GM21717 (cell line): ENCODE results near the gene SEPSECS.

Source experiments
- ATAC-seq: cut with Tn5 transposase; IDR thresholded peaks from one replicate; pipeline ENCODE4 v1.9.1; 2021; ENCODE audit warnings: mild to moderate bottlenecking, moderate library complexity; ENCODE audit not compliant: unreplicated experiment

Gene SEPSECS

DNA sequence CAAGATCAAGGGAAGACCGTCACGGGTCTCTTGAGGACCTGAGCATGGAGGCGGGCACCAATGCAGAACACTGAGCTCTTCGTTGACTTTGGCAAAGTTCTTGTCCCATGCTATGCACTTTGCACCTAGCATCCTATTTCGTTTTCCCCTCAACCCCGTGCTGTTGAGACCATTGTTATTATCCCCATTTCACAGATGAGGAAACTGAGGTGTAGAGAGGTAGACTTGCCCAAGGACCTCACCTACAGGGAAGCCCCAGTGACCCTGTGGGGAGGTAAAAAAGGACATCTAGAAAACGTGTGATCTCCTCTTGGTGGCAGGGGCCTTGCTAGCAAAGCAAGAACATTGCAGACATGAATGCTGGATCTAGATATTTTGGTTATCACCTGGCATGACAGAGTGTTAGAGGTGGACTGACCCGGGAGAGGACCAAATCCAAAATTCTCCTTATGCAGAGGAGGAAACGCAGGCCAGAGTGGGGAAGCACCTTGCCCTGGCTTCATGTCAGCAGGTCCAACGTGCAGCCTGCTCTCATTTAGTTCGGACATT is 48.5 kb downstream of the SEPSECS start:
- ATAC-seq, result no peak

DNA sequence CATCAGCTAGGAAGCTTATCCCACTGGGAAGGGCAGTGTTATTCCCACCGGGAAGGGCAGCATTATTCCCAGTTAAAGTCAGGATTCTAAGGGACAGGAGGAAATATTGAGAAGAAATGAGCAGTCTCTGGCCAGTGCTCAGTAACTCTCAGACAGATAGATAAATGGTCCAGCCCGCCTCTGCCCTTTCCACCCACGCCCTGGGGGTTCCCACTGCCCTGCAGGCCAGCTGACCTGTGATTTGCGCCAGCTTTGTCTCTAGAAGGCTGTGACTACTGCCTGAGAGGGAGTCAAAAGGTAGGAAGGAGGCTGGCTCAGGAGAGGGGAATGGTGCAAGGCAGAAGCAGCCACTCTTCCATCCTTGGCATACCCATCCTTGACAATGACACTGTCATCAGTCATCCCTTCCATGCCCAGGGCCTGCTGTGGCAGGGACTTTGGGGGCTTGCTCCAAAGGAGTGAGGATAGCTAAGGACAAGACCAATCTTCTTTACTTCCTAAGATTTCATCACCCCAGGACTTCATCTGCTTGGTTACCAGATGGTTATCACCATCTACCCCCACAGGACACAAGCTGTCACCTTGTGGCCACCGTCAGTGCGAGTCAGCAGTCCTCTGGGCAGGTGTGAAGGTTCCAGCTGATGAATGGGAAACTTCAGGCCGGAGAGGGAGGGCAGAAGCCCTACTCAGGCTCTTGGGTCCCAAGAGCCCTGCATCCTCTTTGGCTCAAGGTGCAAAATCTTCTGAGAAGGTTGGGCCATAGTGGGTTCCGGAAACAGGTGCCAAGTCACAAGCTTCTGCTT is 49.5 kb downstream of the SEPSECS start:
- no peak for ATAC-seq

DNA sequence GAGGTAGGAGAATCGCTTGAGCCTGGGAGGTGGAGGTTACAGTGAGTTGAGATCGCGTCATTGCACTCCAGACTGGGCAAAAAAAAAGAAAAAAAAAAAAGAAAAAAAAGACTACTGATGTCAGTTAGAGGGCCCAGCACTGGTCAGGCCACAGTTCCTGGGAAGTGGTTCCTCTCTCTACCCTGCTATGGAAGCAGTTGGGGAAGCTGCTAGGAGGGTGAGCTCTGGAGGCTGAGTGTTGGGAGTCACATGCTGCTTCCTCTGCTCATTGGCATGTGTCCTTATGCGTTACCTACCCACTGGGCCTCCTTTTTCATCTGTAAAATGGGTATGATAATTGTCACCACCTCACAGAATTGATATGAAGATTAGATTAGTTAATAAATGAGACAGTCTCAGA is 50.7 kb downstream of the SEPSECS start:
- no peak for ATAC-seq

DNA sequence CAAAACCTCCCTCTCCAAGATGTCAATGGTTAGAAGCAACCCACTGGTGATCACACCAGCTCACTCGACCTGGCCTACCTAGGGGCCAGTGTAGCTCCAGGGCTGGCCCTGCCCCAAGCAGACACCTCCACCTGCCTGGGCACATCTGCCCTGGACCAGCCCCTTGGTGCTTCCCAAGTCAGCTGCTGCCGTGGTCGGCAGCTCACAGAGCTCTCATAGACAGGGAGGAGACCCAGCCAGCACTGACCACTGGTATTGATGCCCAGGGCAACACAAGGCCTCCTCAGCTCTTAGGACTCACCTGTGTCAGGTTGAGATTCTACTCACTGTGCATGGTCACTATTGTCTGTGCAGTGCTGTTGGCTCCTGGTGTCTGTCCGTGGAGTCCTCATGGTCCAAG is 51.7 kb downstream of the SEPSECS start:
- no peak for ATAC-seq

DNA sequence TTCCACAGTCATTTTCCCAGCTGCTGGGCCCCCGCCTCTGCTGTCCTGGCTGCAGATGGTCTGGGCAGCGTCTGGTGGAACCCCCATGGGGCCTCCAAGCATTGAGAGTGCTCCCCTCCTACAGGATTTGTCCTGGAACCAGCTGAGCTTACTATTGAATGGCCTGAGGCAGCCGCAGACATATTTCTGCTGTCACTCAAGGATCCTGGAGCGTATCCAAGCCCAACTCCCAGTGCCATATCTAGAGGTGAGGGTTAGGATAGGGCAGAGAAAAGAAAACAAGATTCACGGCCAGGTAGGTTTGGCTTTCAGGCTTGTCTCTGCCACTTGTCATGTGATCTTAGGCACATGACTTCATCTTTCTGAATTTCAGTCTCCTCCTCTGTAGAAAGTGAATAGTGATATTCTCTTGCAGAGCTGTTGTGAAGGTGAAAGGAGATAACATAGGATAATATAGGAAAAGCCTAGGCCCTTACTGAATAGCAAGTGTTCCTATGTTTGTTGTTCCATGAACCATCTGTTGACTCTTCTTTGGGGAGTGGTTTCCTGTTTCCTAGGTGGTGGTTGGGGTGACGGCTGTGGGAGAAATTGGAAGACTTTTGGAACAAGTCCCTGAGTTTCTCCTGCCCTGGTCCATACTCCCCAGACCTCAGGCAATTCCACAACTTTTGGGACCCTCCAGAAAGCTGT is 52.3 kb downstream of the SEPSECS start:
- no peak for ATAC-seq

DNA sequence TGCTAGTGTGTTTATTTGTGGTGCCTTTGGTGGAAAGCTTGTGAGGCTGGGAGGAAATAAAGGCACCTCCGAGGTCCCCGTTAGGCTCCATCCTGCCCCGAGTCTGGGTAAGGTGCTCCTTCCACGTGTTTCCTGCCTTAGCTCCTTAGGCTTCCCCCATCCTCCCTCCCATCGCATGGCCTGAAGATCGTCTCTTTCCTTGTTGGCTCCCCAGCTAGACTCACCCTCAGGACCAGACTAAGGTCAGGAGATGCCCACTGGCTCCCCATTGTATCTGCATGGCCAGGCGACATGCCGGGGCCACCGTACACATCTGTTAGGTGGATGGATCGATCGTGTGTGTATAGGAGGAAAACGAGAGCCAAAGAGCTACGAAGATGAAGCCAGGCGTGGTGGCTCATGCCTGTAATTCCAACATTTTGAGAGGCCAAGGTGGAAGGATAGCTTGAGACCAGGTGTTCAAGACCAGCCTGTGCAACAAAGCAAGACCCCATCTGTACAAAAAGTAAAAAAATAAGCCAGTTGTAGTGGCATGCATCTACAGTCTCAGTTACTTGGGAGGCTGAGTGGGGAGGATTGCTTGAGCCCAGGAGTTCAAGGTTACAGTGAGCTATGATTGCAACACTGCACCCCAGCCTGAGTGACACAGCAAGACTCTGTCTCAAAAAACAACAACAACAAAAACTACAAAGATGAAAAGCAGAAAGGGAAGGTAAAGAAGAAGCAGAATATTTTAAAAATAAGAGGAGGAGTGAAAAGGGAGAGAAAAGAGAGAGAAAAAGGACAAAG is 53.7 kb downstream of the SEPSECS start:
- ATAC-seq, result no peak

DNA sequence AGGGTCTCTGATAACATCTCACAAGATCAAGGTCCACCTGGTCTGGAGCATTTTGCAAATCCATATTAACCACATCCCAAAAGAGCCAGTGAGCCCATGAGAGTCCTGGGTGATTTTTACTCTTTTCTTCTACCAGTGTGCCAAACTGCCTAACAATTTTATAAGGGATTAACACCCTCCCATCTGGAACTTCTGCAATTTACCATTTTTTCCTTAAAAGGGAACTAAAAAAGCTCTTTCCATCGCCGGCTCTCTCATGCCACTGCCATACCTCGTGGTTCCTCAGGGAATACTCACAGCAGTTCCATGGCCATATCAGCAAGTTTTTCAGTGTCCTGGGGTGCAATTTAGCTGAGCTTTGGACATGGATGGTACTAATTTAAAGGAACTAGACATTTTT is 55.7 kb downstream of the SEPSECS start:
- ATAC-seq, result no peak

DNA sequence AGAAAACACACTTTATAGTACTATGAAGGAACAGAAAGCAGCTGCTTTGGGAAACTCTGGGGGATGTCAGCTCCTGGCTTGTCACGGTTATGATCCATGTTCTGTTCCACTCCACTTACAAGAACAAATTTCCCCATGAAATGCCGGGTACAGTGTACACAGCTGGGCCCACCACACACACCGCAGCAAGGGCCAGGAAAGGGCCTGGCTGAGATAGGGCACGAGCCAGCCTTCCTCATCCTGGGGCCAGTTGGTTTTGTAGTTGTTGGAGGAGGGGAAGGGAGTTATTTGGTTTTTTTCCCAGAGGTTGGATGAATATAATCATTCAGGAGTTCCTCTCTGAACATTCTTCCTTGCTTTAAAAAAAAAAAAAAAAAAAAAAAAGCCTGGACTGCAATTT is 56.8 kb downstream of the SEPSECS start:
- ATAC-seq, result no peak

DNA sequence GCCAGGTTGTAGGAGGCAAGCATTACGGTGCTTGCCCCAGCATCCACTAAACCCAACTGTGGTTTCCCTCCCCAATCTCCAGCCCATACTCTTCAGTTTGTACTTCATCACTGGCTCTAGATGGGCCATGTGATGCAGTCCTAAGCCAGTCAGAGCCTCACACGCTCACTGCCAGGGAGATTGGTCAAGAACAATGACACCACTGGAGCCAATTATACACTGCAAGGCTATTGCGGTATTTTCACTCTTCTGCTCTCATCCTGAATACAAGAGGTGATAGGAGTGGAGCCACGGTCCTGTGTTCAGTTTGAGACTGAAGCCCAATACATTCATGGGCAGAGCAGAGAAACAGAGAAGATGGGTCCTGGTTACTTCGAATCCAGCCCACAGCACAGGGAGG is 58.4 kb downstream of the SEPSECS start:
- no peak for ATAC-seq

DNA sequence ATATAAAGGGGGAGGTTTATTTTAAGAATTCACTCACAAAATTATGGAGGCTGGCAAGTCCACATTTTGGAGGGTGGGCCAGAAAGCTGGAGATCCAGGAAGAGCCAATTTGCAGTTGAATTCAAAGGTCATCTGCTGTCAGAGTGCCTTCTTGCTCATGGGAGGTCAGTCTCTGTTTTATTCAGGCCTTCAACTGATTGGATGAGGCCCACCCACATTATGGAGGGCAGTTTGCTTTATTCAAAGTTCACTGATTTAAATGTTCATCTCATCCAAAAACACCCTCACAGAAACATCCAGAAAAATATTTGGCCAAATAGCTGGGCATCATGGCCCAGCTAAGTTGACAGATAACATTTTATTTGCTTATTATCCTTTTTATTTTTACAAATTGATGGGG is 59.5 kb downstream of the SEPSECS start:
- ATAC-seq, result no peak

DNA sequence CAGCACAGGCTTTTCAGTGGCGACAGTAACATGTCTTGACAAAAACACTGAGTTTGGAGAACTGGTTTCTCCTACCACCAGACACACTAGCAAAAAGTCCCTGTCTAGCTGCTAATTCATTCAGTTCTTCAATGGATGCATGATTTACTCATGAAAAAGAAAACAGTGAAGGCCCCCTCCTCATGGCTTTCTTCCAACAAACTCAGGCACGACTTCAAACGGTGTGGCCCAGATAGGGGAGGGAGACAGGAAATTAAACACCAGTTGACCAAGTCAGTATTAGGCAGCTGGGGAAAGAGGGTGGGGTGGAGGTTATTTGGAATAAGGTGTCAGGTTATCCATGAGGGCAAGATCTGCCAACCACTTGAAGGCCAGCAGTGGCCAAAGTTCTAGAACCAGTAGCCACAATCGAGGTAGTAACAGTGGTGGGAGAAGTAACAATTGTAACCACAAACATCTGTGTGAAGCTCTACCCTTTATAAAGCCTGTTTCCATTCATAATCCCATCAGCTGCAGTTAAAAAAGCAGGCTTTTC is 60.2 kb downstream of the SEPSECS start:
- no peak for ATAC-seq

DNA sequence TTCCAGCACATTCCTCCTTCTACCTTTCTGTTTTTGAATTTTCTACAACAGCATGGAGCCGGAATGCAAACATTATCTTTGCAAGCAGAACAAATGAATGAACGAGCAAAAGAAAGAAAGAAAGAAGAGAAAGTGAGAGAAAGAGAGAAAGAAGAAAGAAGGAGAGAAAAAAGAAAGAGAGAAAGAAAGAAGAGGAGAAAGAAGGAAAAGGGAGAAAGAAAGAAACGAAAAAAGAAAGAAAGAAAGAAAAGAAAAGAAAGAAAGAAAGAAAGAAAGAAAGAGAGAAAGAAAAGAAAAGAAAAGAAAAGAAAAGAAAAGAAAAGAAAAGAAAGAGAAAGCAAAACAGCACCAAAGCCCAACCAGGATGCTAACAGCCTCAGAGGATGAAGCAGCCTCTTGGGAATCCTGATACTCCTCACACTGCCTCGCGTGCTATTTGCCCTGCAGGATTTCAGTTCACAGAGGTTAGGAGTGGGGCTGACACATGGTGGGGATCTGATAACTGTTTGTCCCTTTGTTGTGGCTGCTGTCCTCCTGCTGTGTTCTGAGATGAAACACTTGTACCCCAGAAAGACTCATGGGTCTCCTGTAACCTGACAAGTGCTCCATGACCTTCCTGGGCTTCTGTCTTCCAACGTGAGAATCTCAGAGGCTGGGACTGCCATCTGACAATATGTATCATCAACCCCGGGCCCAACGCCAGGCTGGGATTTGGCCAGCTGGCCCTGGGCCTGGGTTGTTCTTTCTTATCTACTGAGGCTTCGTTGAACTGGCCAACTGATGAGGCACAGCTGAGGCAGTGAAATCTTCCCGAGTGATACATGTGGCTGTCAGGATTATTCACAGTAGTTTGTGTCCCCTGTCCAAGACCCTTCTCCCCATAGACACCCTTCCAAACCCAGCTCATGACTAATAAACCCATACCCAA is 61.0 kb downstream of the SEPSECS start:
- no peak for ATAC-seq

DNA sequence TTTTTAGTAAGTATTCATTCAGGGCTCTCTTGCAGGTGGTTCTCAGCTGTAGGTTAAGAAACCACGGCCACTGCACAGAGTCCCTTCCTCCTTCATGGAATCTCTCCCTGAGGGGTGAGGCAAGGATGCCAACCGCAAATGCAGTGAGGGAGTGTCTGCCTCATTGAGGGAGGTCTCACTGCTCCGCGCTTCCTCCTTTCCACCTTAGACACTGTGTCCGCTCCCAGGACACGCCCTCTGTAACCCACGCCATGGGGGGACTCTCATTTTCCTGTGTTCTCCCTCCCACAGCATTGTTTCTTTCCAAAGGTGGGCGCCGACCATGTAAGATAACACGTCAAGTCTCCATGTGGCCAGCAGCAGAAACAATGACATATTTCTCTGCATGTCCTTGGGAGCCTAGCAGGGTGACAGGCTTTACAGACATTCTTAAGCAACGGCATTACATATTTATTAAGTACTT is 63.2 kb downstream of the SEPSECS start:
- ATAC-seq, result no peak

DNA sequence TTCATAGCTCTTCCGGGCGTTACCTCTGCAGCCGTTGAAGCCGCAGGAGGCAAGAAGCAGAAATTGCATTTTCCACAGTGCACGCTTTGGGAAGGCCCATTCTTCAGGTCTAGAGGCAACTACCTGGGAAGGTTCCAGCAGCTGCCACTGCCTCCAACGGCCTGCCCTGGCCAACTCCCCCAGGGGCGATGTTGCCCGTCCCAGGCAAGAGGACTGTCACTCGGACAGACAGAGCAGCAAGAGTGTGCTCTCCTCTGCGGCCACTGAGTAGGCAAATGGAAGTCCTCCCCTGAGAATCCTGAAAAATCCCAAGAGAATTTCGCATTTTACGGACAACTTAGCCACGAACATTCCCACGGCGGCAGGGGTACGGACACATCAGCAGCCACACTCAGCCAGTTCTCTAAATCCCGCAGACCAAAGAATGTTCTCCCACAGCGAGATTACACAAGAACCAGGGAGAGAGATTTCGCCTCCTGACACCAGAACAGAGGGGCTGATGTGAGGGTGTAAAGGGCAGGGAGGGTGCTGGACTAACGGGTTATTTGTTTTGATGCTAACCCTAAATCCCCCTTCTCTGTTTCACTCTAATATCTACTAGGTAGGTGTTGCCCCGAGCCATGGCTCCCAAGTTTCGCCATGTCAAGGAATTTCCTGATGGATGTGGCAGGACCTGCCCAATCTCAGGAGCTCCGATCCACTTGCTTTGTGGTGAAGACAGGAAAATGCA is 63.8 kb downstream of the SEPSECS start:
- no peak for ATAC-seq

DNA sequence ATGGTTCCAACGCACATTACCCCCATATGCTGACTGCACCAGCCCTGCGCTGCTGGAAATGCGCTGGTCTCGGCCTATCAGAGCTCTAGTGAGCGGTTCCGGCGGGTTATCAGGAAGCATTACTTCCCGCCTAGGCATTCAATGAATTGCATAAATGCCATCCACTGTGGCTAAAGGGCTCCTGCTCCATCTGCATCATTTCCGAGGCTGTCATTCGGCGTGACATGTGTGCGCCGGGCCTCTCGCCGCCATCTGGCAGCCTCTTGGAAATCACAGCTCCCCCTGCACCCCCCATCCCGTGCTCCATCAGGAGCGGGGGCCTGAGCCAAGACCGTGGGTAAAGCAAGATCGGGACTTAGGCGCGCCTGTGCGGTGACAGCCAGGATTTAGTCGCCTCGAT is 64.4 kb downstream of the SEPSECS start:
- ATAC-seq, result no peak

DNA sequence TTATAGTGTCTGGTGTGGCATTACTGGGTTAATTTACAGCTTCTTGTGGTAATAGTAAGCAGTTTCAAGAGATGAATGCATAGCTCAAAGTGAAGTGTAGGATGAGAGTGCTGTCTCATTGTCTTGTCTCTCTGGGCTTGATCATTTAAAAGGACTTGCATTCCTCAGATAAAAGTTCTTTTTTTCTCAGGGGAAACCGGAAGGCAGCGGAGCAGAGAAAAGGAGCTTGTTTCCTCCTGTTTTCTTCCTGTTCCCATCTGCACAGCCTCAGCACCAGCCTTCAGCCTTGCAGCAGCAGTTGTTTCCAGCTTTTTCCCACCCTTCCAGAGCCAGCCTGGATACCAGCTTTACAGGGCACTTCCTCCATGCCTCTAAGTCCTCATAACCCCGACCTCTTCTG is 68.1 kb downstream of the SEPSECS start:
- no peak for ATAC-seq

DNA sequence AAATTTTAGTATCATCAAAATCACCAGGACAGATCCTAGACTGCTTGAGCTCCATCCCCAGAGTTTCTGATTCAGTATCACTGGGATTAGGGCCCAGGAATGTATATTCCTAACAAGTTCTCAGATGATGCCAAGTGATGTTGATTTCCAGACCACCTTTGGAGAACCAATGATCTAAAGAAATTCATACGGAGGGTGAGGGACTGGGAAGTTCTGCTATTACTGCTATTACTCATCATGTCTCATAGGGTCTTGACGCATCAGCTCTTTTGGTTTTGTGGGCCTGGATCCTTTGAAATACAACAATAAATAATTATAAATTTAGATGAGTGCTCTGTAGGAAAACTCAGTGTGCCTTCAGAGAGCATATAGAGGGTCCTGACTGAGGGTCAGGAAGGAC is 69.7 kb downstream of the SEPSECS start:
- no peak for ATAC-seq

DNA sequence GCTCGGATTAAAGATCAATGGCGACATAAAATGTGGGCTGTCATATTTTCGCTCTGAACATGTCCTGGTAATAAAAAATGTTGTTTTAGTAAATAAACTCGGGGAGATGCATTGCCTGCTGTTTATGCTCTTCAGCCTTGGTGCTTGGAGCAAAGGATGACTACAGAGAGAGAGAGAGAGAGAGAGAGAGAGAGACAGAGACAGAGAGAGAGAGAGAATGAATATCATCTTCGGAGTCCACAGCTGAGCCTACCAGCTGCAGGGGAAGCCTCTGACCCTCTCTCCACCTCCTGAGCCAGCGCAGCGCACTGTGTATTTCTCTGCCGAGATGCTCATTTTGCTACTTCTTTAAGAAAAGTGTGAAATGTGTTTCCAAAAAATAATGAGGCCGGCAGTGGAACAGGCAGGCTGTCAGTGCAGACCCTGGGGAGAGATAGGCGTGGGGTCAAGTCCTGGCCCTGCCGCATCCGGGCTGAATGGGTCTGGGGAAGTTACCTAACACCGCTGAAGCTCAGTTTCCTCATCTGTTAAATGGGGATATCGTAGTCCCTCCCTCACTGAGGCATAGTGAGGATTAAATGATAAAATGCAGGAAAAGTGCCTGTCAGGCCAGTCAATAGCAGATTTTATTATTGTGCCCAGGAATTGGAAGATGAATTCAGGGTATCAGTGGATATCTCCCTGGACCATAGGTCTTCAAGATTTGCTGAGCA is 71.0 kb downstream of the SEPSECS start:
- ATAC-seq, result no peak
